HepG2 (cell line): Measurements from ENCODE around the gene SAE1. TPM values are rescaled to one million over a fixed set of nuclear protein-coding genes. Genes with fewer than 3 reads are reported as not detected.

Source experiments
- BATF2 ChIP-seq: sonication (generic); formaldehyde crosslinking; IDR thresholded peaks from 2 replicates; pipeline ENCODE4 v1.8.0; 2022; ENCODE audit warnings: mild to moderate bottlenecking, missing genetic modification reagents, moderate library complexity
- DDIT3 ChIP-seq: sonication (generic); formaldehyde crosslinking; IDR thresholded peaks from 2 replicates; pipeline ENCODE4 v1.4.0; 2020; ENCODE audit warnings: mild to moderate bottlenecking, missing genetic modification reagents
- DRAP1 ChIP-seq: IDR thresholded peaks from 2 replicates; pipeline ENCODE4 v1.6.1; 2016; ENCODE audit warnings: missing genetic modification reagents, missing compliant biosample characterization
- E2F2 ChIP-seq: sonication (generic); formaldehyde crosslinking; IDR thresholded peaks from 2 replicates; pipeline ENCODE4 v1.4.0; 2020; ENCODE audit warnings: missing genetic modification reagents, borderline replicate concordance
- HDAC2 ChIP-seq: sonication (generic); formaldehyde crosslinking; IDR thresholded peaks from 2 replicates; pipeline ENCODE4 v1.4.0; 2020; ENCODE audit warnings: missing genetic modification reagents
- IKZF5 ChIP-seq: IDR thresholded peaks from 2 replicates; pipeline ENCODE4 v1.6.1; 2018; ENCODE audit warnings: missing genetic modification reagents, mild to moderate bottlenecking, missing compliant biosample characterization
- LRRFIP1 ChIP-seq: sonication (generic); formaldehyde crosslinking; conservative IDR thresholded peaks from 2 replicates; pipeline ENCODE4 v1.4.0; 2020; ENCODE audit warnings: missing genetic modification reagents
- MAFK ChIP-seq, 2 experiments: IDR thresholded peaks in 1 of 2; conservative IDR thresholded peaks in 1 of 2; 2 replicates each; pipeline ENCODE4 v1.6.1; 2011; ENCODE audit warnings: improper control_type of control experiment in 2 of 2, low read length in 2 of 2
- NFRKB ChIP-seq: fragments of 450-650 bp; IDR thresholded peaks from 2 replicates; pipeline ENCODE4 v1.6.1; 2017
- SMAD1 ChIP-seq: sonication (generic); formaldehyde crosslinking; IDR thresholded peaks from 2 replicates; pipeline ENCODE4 v1.4.0; 2020; ENCODE audit warnings: missing genetic modification reagents, low read depth, mild to moderate bottlenecking, borderline replicate concordance
- SP4 ChIP-seq: sonication (generic); formaldehyde crosslinking; IDR thresholded peaks from 2 replicates; pipeline ENCODE4 v1.8.1; 2023; ENCODE audit warnings: mild to moderate bottlenecking, missing genetic modification reagents
- STAT5B ChIP-seq: sonication (generic); formaldehyde crosslinking; IDR thresholded peaks from 2 replicates; pipeline ENCODE4 v1.4.0; 2020; ENCODE audit warnings: missing genetic modification reagents
- WIZ ChIP-seq: sonication (generic); formaldehyde crosslinking; IDR thresholded peaks from 2 replicates; pipeline ENCODE4 v1.5.1; 2020; ENCODE audit warnings: mild to moderate bottlenecking, missing genetic modification reagents
- ZNF143 ChIP-seq: sonication (generic); formaldehyde crosslinking; IDR thresholded peaks from 2 replicates; pipeline ENCODE4 v1.4.0; 2020; ENCODE audit warnings: missing genetic modification reagents
- ZNF235 ChIP-seq: sonication (generic); formaldehyde crosslinking; IDR thresholded peaks from 2 replicates; pipeline ENCODE4 v1.8.1; 2023; ENCODE audit warnings: mild to moderate bottlenecking, missing genetic modification reagents, borderline replicate concordance
- ZNF33B ChIP-seq: sonication (generic); formaldehyde crosslinking; IDR thresholded peaks from 2 replicates; pipeline ENCODE4 v1.5.1; 2020; ENCODE audit warnings: mild to moderate bottlenecking, missing genetic modification reagents
- ZNF382 ChIP-seq: sonication (generic); formaldehyde crosslinking; IDR thresholded peaks from 2 replicates; pipeline ENCODE4 v1.5.0; 2020; ENCODE audit warnings: missing genetic modification reagents, mild to moderate bottlenecking, borderline replicate concordance
- ZNF577 ChIP-seq: sonication (generic); formaldehyde crosslinking; IDR thresholded peaks from 2 replicates; pipeline ENCODE4 v1.4.0; 2020; ENCODE audit warnings: mild to moderate bottlenecking, low read depth, missing genetic modification reagents, borderline replicate concordance
- ZNF598 ChIP-seq: sonication (generic); formaldehyde crosslinking; IDR thresholded peaks from 2 replicates; pipeline ENCODE4 v1.5.1; 2020; ENCODE audit warnings: mild to moderate bottlenecking, missing genetic modification reagents, borderline replicate concordance
- ZNF784 ChIP-seq: sonication (generic); formaldehyde crosslinking; IDR thresholded peaks from 2 replicates; pipeline ENCODE4 v1.5.1; 2020; ENCODE audit warnings: missing genetic modification reagents, mild to moderate bottlenecking, borderline replicate concordance
- ZSCAN9 ChIP-seq: IDR thresholded peaks from 2 replicates; pipeline ENCODE4 v1.6.1; 2016; ENCODE audit warnings: borderline replicate concordance
- polyA plus RNA-seq, 8 experiments: library from polyadenylated mRNA; depleted of rRNA in 3 of 8; stranded (reverse) in 7 of 8; unstranded in 1 of 8; fragments of >200 nt; fragmentation: Illumina TruSeq in 4 of 8; extraction: Trizol in 4 of 8; gene quantifications; 2 replicates each; pipeline versions ENCODE4 v1.2.1 to v1.2.3, GENCODE V29; 2011 to 2016; ENCODE audit warnings: low read depth in 4 of 8, missing spikeins in 1 of 8, mixed read lengths in 1 of 8; ENCODE audit not compliant: insufficient read depth in 1 of 8
- total RNA-seq, 5 experiments: library from RNA; depleted of rRNA; stranded (reverse); fragments of >200 nt; fragmentation: Illumina TruSeq; extraction: Trizol; gene quantifications; 2 replicates each; pipeline ENCODE4 v1.2.3, GENCODE V29; 2016; ENCODE audit warnings: low read depth in 1 of 5

SAE1 gene
- total and polyA plus RNA-seq, 2 of the 13 experiments (the other 11 are each of a cell fraction or from before 2014, with no cell fraction given): 87.6 to 197 TPM

- TF ChIP-seq DRAP1 (peak; percentile 53; the same call in 1 of the 2 replicates), MAFK (conservative IDR thresholded peaks at IDR 0.05 in 1 of 2, IDR thresholded peaks at IDR 0.05 in 1 of 2; ENCODE audit: low read length in 2 of 2) (no peak), ZNF598 (CRISPR knock-in tag) (peak; percentile 81), SMAD1 (peak; percentile 86; the same call in 1 of the 2 replicates), IKZF5 (CRISPR knock-in tag) (peak; percentile 59; the same call in 1 of the 2 replicates), STAT5B (CRISPR knock-in tag) (no peak), ZNF235 (CRISPR knock-in tag) (peak; percentile 92; the same call in 1 of the 2 replicates), ZSCAN9 (CRISPR knock-in tag) (peak; percentile 83; the same call in 1 of the 2 replicates), WIZ (CRISPR knock-in tag) (no peak; the same call in 1 of the 2 replicates), ZNF143 (CRISPR knock-in tag) (no peak), ZNF33B (CRISPR knock-in tag) (0 out of 2 replicates have a peak, but pooled peaks have one; percentile 87), E2F2 (CRISPR knock-in tag) (peak; percentile 46; the same call in 1 of the 2 replicates), ZNF577 (CRISPR knock-in tag) (no peak), BATF2 (CRISPR knock-in tag) (0 out of 2 replicates have a peak, but pooled peaks have one; percentile 35), LRRFIP1 (CRISPR knock-in tag) (no peak), ZNF784 (CRISPR knock-in tag) (no peak), SP4 (CRISPR knock-in tag) (peak; percentile 80), HDAC2 (peak; percentile 94), NFRKB (no peak), ZNF382 (CRISPR knock-in tag) (no peak), DDIT3 (CRISPR knock-in tag) (peak; percentile 97)
These were observed 113.3 kb downstream of the SAE1 start (continued) for GRCh38 chr19:47243776-47244547.
